BJ (cell line): ENCODE results near the gene DDAH1. TPM values are rescaled to one million over a fixed set of nuclear protein-coding genes. Genes with fewer than 3 reads are reported as not detected.
A peak's percentile ranks its signal among the peaks of the same experiment; 100 is the strongest.

Source experiments
- CTCF ChIA-PET: fragments of 350-600 bp; formaldehyde crosslinking; extraction: SDS; loops from one replicate; lab custom pipeline; 2021; ENCODE audit warnings: antibody characterized with exemption, inconsistent platforms; lab: Yijun Ruan, JAX
- POLR2A ChIA-PET: fragments of 300-600 bp; sonication (Branson Sonifier 250); formaldehyde crosslinking; extraction: SDS; loops from one replicate; lab custom pipeline; 2021; ENCODE audit warnings: antibody characterized with exemption; lab: Charles Lee
- DNase-seq: peaks from one replicate; pipeline ENCODE4 v3.0.0-alpha.2; 2011; ENCODE audit warnings: low read depth
- H3K27me3 ChIP-seq: 2 replicates; pipeline ENCODE4 v1.6.0; 2011; ENCODE audit warnings: low read length; ENCODE audit not compliant: control insufficient read depth, insufficient read depth
- H3K36me3 ChIP-seq: 2 replicates; pipeline ENCODE4 v1.5.1; 2011; ENCODE audit warnings: low read length; ENCODE audit not compliant: control insufficient read depth, insufficient read depth
- H3K4me3 ChIP-seq: 2 replicates; pipeline ENCODE4 v1.5.1; 2011; ENCODE audit warnings: low read depth, mild to moderate bottlenecking, control low read depth, low read length
- polyA plus RNA-seq: library from polyadenylated mRNA; depleted of rRNA; stranded (reverse); fragments of >200 nt; gene quantifications from 2 replicates; pipeline ENCODE4 v1.2.3, GENCODE V29; 2011
- TF ChIP-seq, protein P1 (sequence below): IDR thresholded peaks from 2 replicates; pipeline ENCODE4 v1.5.1; 2011; ENCODE audit warnings: low read depth, mild to moderate bottlenecking, control low read depth, inconsistent platforms, low read length, moderate library complexity; ENCODE audit not compliant: insufficient read depth

The DDAH1 gene
- polyA plus RNA-seq, 1 experiment, result 244 TPM

DNA sequence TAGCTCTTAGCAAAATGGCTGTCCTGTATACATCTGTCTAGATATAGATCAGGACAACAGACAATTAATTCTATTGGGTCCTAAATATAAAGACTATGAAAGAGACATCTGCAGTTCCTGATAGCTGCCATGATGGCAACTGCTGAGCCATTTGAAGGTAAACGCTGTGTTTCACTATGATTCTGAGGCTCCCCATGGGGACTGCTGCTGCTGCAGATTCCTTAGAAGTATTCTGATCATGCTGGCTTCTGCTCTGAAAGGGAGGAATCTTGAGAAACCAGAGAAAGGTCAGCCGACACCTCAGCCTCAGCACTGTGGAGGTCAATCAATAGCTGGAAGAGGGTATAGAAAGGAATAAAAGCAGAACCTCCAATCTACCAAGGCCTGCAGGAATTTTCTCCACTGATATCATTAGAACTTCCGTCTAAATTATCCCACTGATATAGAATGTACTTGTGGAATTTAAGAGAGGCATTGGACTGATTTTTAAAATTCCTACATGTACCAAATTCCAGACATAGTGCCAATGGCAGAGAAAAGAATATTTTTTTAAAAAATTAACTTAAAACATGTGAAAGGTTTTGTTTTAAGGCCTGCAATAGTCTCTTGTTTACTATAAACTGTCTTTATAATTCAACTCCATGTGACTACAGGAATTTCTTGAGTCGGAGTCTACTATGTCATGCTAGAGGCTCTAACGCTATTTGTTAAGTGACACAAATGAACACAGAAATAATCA is 53.2 kb downstream of the DDAH1 start:
- Histone ChIP-seq H3K36me3 (no peaks in the 10 kb centered on the region), H3K27me3 (no peaks in the 10 kb centered on the region), H3K4me3 (no peak overlapping the region)
- TF ChIP-seq, protein P1, sequence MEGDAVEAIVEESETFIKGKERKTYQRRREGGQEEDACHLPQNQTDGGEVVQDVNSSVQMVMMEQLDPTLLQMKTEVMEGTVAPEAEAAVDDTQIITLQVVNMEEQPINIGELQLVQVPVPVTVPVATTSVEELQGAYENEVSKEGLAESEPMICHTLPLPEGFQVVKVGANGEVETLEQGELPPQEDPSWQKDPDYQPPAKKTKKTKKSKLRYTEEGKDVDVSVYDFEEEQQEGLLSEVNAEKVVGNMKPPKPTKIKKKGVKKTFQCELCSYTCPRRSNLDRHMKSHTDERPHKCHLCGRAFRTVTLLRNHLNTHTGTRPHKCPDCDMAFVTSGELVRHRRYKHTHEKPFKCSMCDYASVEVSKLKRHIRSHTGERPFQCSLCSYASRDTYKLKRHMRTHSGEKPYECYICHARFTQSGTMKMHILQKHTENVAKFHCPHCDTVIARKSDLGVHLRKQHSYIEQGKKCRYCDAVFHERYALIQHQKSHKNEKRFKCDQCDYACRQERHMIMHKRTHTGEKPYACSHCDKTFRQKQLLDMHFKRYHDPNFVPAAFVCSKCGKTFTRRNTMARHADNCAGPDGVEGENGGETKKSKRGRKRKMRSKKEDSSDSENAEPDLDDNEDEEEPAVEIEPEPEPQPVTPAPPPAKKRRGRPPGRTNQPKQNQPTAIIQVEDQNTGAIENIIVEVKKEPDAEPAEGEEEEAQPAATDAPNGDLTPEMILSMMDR, result no peak
- ChIA-PET CTCF (interaction anchor here (0.6 to 1.3 kb wide), 2 partner anchors 103 to 165 kb away, joined by 3 to 4 read pairs; no protein-coding TSS in a partner anchor), POLR2A (no interaction called here)
- peak; percentile 31 for DNase-seq

DNA sequence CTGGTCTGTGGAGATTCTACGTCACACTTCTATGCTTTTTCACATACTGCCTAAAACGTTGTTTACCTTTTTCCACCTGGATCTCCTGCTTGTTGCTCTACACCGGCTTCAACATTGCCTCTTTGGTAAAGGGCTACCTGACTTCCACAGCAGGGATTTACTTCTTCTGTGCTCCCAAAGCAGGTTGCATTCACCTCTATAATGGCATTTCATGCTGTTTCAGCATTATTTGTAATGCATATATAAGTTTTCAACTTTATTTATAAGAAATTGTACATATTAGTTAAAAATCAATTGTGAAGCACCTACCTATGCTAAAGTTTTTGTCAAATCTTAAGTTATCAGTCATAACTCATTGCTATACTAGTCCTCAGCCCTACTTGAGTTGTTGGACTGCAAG is 55.4 kb downstream of the DDAH1 start:
- H3K36me3 ChIP-seq, result no peaks in the 10 kb centered on the region
- no peaks in the 10 kb centered on the region for H3K27me3 ChIP-seq
- DNase-seq, result no peak
- no peak overlapping the region for H3K4me3 ChIP-seq
- ChIA-PET POLR2A (no interaction called here), CTCF (interaction anchor here (0.7 kb wide), 1 partner anchor 260 kb away, joined by 3 read pairs; no protein-coding TSS in a partner anchor)
- TF ChIP-seq, protein P1, result no peak

DNA sequence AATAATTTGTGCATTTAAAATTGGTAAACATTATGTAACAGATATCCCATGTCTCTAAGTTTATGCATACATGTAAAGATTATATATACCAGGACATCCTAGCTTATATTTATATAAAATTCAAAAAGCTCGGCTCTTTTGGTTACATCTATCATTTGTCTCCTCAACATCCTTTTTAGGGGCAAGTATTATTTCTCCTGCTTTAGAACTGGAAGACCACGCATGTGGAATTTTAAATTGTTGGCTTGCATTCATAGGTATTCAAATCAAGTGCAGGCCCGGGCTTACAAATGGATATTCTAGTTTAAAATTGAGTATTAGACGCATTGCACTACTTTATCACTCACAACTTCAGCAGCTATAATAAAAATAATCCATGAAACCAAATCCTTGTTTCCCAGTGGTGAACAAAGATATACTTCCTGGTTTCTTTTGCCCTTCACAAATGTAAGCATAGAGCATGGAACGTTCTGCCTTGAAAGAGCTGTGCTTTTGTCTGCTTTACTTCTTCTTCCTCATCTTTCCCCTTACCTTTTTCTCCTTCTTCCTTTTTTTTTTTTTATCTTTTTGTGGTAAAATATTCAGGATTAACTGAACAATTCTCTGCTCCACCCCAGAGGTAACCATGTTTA is 57.1 kb downstream of the DDAH1 start:
- no peak overlapping the region for H3K4me3 ChIP-seq
- no peak for DNase-seq
- CTCF ChIA-PET, result interaction anchor here (1.4 kb wide), 1 partner anchor 10 kb away, joined by 3 read pairs; no protein-coding TSS in a partner anchor
- POLR2A ChIA-PET, result interaction anchor here (0.6 kb wide), 1 partner anchor 9 kb away, joined by 3 read pairs; no protein-coding TSS in a partner anchor
- H3K27me3 ChIP-seq, result no peaks in the 10 kb centered on the region
- TF ChIP-seq, protein P1, result no peak
- no peaks in the 10 kb centered on the region for H3K36me3 ChIP-seq

DNA sequence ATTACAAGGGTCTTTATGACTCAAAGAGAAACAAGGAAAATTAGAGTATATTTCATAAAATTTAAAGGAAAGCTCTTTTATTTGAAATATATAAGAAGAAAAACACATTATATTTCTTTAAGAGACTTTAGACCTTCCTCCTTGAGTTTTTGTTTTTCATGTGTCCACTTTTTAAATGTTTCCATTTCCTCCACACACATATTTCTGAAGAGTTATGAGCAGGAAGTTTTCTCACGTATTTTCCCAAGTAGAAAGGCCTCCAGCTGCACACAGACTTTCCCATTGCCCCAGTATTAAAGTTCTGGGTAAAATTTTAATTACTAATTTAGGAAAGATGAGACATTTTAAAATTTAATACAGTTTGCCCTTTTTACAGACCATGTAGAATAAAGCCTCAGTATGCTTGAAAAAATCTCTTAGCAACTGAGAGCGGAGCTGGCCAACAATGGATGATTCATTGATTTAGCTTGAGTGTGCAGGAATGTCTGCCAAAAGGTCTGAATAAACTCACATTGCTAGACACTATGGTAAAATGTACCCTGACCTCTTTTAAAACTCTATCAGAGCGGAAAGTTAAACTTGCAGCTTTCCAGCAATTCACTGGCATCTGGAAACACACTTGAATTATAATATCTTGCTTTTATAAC is 57.9 kb downstream of the DDAH1 start:
- Histone ChIP-seq H3K27me3 (no peaks in the 10 kb centered on the region), H3K36me3 (no peaks in the 10 kb centered on the region), H3K4me3 (0 out of 2 replicates have a peak overlapping the region, but pooled peaks have one; percentile 4)
- ChIA-PET POLR2A (interaction anchor here (0.6 kb wide), 1 partner anchor 8 kb away, joined by 3 read pairs; no protein-coding TSS in a partner anchor), CTCF (interaction anchor here (1.4 kb wide), 1 partner anchor 9 kb away, joined by 3 read pairs; no protein-coding TSS in a partner anchor)
- DNase-seq, result peak; percentile 83
- TF ChIP-seq, protein P1, result no peak
